Activated naive CD4-positive, alpha-beta T cell treated with anti-CD3 and anti-CD28 coated beads, Interleukin-2, amount 50 U/mL, for 24 hours (primary cell): ENCODE data around the gene CDH12.
"Not testable (repeated sequence)": the region's sequence is repeated elsewhere in the genome, so short reads cannot be mapped to it uniquely, and the experiment has no call there.

Source experiments
- H3K27ac Mint-ChIP-seq: one replicate; pipeline ENCODE4 v1.8.0; 2021; ENCODE audit warnings: mild to moderate bottlenecking, mixed read lengths
- H3K27me3 Mint-ChIP-seq: one replicate; pipeline ENCODE4 v1.8.0; 2021; ENCODE audit warnings: mixed read lengths
- H3K36me3 Mint-ChIP-seq: one replicate; pipeline ENCODE4 v1.8.0; 2021; ENCODE audit warnings: mixed read lengths
- H3K4me1 Mint-ChIP-seq: one replicate; pipeline ENCODE4 v1.8.0; 2021; ENCODE audit warnings: mixed read lengths
- H3K4me3 Mint-ChIP-seq: one replicate; pipeline ENCODE4 v1.8.0; 2021; ENCODE audit warnings: mild to moderate bottlenecking, mixed read lengths
- H3K9me3 Mint-ChIP-seq: one replicate; pipeline ENCODE4 v1.8.0; 2021; ENCODE audit warnings: mixed read lengths

The CDH12 gene

DNA sequence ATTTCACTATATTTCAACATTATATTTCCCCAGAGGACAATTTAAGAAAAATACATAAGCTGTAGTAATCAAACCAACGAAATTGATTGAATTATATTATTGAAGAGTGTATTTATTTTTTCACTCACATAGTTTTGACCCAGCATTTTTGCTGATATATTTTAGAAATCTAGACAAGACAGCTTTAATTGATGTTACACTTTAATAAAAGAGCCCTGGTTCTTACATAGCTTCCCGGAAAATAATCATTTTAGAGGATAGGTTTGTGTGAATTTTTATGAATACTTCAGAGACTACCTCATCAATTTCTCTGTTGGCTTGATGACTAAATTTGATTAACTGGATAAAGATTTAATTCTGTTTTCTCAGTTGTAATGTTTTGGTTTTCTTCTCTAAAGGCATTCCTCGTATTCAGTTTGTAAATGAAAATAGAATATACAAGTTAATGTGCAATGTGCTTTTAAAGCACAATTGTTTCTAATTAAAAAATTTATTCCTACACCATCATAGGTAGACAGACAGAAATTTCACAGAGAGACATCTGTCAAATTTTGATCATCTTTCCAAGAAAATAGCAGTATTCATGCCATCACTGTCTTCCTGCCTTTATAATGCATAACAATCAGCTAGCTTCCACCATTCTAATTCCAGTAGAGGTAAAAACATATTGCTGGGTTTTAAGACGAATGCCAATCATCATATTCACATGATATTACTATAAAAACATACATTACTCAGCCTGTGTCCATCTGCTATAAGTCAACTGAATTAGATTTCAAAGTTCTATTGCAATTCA lies 441.4 kb downstream of the CDH12 start:
- no peaks in the 10 kb centered on the region for H3K27me3 Mint-ChIP-seq
- no peaks in the 10 kb centered on the region for H3K9me3 Mint-ChIP-seq
- H3K36me3 Mint-ChIP-seq, result no peaks in the 10 kb centered on the region
- H3K4me3 Mint-ChIP-seq, result no peak overlapping the region
- H3K4me1 Mint-ChIP-seq, result no peaks in the 10 kb centered on the region
- no peak overlapping the region for H3K27ac Mint-ChIP-seq

DNA sequence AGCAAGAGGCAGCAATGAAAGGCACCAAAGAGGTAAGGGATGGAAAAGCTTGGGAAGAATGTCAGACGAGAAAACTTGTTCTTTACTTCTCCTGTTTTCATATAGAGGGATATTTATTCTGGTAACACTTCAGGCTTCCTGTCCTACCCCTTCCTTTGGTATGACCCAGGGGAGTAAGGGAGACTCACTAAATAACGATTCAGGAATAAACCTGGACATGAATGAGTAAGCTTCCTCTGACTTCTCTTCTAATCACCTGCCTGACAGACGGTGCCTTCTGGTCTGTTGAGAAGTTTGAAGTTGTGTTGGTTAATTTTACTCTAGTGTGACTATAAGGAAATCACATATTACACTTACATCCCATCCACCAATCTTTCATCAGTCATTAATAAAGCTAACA lies 461.2 kb downstream of the CDH12 start:
- H3K27ac Mint-ChIP-seq, result no peak overlapping the region
- no peaks in the 10 kb centered on the region for H3K9me3 Mint-ChIP-seq
- no peaks in the 10 kb centered on the region for H3K36me3 Mint-ChIP-seq
- no peaks in the 10 kb centered on the region for H3K4me1 Mint-ChIP-seq
- H3K4me3 Mint-ChIP-seq, result no peak overlapping the region
- H3K27me3 Mint-ChIP-seq, result no peaks in the 10 kb centered on the region

DNA sequence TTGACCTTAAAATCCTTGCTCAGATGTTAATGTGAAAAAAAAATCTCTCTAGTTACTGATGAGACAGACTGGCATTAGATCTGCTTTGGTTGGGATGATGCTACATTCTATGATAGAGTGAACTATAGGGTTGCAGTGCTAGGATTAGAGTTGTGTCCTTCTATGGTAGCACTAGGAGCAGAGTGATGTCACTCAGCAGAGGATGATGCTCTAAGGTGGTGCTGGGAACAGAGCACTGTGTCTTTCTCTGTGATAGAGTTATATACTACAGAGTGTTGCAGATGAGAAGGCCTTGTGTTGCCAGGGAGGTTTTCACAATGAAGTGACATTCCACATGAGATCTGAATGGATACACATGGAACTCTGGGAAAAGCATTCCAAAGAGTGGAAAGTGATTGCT lies 462.3 kb downstream of the CDH12 start:
- peaks cover 5% of the 10 kb centered on the region for H3K9me3 Mint-ChIP-seq
- H3K4me1 Mint-ChIP-seq, result no peaks in the 10 kb centered on the region
- no peak overlapping the region for H3K27ac Mint-ChIP-seq
- H3K36me3 Mint-ChIP-seq, result no peaks in the 10 kb centered on the region
- H3K4me3 Mint-ChIP-seq, result no peak overlapping the region
- H3K27me3 Mint-ChIP-seq, result no peaks in the 10 kb centered on the region

DNA sequence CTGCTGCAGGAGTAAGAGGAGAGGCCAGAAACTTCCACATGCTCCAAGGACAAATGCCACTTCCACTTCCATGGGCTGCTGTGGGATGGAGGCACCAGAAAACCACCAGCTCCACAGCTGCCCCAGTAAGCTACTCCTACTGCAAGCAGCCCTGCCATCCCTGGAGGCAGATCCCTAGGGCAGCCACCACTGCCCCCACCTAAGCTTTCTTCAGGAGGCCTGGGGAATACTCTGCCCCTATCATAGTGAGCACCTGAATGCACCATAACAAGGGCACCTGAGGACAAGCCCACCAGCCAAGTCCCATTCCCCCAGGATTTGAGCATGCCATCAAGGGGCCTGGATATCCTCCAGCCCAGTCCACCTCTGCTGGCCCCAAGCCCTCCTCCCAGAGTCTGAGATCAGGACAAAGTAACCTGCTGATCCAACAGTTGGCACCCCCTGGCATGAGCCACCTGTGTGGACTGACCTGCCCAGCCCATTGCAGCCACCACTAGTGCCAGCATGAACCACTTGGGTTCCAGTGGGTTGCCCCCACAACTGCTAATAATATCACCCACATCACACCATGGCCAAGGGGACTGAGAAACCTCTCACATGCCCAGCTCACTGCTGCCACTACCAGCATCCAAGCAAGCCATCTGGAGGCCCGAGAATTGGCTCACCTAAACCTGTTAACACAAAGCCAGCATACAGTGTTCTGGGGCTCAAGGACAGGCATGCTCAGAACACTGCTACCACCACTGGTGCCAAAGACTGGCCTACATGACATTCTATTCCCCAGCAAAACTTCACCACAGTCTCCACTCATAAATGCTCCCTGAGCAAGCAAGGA lies 480.1 kb downstream of the CDH12 start:
- Mint-ChIP-seq H3K36me3 (peaks cover 2% of the 10 kb centered on the region), H3K27me3 (no peaks in the 10 kb centered on the region), H3K27ac (no peak overlapping the region), H3K4me3 (no peak overlapping the region), H3K9me3 (peaks cover 21% of the 10 kb centered on the region), H3K4me1 (no peaks in the 10 kb centered on the region)

DNA sequence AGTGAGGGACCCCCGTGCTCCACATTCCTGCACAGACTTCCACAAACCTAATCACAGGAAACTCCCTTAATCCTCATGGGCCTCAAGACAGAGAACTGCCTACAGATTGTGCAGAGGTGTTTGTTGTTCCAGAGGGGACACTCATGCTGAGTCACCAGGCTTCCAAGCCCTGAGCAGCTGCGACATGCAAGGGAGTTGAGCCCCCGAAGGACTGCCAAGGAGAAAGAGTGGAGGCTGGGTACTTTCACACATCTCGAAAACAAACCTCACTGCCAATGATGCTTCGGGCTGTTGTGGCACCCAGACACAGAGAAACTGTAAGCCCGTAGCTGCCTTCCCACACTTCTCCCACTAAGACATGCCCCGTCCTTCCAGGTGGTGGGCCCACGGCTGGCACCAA lies 480.8 kb downstream of the CDH12 start:
- no peak overlapping the region for H3K4me3 Mint-ChIP-seq
- H3K27me3 Mint-ChIP-seq, result no peaks in the 10 kb centered on the region
- H3K9me3 Mint-ChIP-seq, result peaks cover 21% of the 10 kb centered on the region
- H3K27ac Mint-ChIP-seq, result no peak overlapping the region
- peaks cover 2% of the 10 kb centered on the region for H3K36me3 Mint-ChIP-seq
- H3K4me1 Mint-ChIP-seq, result no peaks in the 10 kb centered on the region

DNA sequence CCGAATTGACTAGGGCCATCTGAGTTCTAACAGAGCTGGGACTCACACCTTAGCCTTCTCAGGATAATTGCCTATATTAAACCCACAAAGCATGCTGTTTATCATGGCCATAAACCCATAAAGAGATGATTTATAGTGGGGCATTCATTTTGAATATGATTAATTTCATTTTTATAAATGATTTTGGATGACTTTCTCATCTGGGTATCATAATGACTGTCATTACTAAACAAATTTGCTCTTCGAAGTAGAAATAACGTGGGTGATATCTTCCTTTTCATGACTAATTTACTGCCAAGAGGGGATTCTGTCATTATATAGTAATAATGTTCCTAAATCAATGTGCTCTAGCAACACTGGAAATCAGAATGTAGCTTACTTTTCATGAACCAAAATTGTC lies 498.2 kb downstream of the CDH12 start:
- H3K27me3 Mint-ChIP-seq, result no peaks in the 10 kb centered on the region
- no peaks in the 10 kb centered on the region for H3K36me3 Mint-ChIP-seq
- H3K4me3 Mint-ChIP-seq, result no peak overlapping the region
- peaks cover 5% of the 10 kb centered on the region for H3K9me3 Mint-ChIP-seq
- H3K4me1 Mint-ChIP-seq, result no peaks in the 10 kb centered on the region
- no peak overlapping the region for H3K27ac Mint-ChIP-seq

DNA sequence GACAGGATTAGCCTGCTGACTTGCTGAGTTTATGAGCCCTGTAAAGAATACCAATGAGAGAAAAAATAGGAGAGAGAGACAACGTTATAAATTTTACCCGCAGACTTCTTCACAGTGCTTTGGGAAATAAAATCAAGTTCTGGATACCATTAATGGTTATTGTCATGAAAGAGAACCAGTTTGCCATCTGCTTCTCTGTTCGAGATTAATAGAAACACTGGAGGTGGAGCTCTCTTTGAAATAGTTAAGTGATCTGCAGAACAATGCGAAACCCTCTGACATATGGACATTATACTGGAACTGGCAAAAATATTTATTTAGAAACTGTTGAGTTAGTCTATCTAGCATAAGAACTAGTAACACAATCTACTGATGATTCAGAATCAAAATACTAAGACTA lies 500.7 kb downstream of the CDH12 start:
- no peak overlapping the region for H3K27ac Mint-ChIP-seq
- no peaks in the 10 kb centered on the region for H3K36me3 Mint-ChIP-seq
- H3K27me3 Mint-ChIP-seq, result no peaks in the 10 kb centered on the region
- no peak overlapping the region for H3K4me3 Mint-ChIP-seq
- no peaks in the 10 kb centered on the region for H3K4me1 Mint-ChIP-seq
- peaks cover 5% of the 10 kb centered on the region for H3K9me3 Mint-ChIP-seq

DNA sequence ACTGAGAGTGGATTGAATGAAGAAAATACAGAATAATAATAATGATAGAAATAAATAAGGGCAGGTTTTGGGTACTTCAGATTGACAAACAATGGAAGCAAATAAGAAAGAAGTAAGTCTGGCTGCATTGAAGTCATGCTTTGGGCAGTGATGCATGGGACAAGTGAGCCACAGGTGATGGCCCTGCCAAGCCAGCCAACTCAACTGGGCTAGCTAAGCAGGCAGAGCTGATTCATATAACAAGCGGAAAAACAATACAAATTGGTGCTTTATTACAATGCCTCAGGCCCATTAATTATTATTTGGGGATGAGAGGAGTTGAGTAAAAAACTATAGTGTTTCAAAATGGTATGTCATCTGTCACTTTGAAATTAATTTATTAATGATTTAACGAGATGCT lies 502.0 kb downstream of the CDH12 start:
- no peaks in the 10 kb centered on the region for H3K27me3 Mint-ChIP-seq
- H3K9me3 Mint-ChIP-seq, result peaks cover 7% of the 10 kb centered on the region
- H3K4me3 Mint-ChIP-seq, result no peak overlapping the region
- H3K27ac Mint-ChIP-seq, result no peak overlapping the region
- H3K36me3 Mint-ChIP-seq, result no peaks in the 10 kb centered on the region
- no peaks in the 10 kb centered on the region for H3K4me1 Mint-ChIP-seq

DNA sequence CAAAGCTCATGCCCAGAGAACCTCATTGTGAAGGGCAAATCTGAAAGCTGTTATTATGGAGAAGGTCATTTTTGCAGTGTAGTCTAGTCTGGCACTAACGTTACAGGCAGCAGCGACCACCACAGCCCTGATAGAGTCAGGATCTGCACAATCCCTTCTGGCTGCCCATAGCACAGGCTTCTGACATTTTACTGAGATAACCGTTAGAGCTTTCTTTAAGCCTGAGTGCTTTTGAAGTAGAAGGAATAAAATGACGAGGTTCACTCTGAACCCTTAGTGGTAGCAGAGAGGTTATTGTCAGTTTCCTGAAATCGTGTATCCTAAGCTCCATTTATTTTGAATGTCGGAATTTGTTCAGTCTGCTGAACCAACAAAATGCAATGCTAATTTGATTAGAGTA lies 505.1 kb downstream of the CDH12 start:
- Mint-ChIP-seq H3K27me3 (no peaks in the 10 kb centered on the region), H3K27ac (no peak overlapping the region), H3K36me3 (no peaks in the 10 kb centered on the region), H3K9me3 (peaks cover 8% of the 10 kb centered on the region), H3K4me1 (no peaks in the 10 kb centered on the region), H3K4me3 (no peak overlapping the region)

DNA sequence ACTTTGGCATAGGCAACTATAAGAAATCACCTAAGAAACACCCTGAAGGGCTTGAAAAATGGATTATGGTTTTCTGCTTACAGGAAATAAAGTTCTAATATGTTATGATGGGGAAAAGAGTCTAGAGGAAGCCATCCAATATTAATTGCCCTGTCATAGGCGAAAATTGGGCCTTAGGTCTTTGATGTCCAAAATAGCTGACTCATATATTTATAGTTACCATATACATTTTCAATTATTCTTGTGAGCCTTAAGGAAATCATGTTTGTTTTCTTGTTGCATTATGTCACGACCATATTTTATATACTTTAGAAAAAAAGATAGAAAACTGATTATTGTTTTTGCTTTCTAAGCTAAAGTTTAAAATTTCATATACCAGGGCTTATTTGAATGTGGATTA lies 509.1 kb downstream of the CDH12 start:
- no peak overlapping the region for H3K27ac Mint-ChIP-seq
- H3K36me3 Mint-ChIP-seq, result no peaks in the 10 kb centered on the region
- no peaks in the 10 kb centered on the region for H3K4me1 Mint-ChIP-seq
- H3K4me3 Mint-ChIP-seq, result no peak overlapping the region
- H3K9me3 Mint-ChIP-seq, result peaks cover 8% of the 10 kb centered on the region
- no peaks in the 10 kb centered on the region for H3K27me3 Mint-ChIP-seq

DNA sequence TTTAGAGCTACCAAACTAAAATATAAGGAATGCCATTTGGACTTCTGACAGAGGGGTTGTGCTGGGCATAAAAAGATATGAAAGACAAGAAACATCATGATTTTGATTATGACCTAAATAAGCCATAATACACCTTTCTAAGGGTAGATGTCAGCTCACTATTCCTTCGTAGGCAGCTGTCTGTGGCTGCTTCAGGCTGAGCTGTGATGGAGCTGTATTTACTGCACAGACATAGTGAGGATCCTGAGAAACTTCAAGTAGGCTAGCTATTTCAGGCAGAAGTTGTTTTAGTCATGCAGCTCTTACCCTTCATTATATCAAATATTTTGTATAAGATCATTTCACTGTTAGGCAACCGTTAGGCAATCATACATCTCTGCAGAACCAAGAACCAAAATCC lies 511.7 kb downstream of the CDH12 start:
- no peaks in the 10 kb centered on the region for H3K27me3 Mint-ChIP-seq
- H3K4me3 Mint-ChIP-seq, result no peak overlapping the region
- no peaks in the 10 kb centered on the region for H3K4me1 Mint-ChIP-seq
- H3K27ac Mint-ChIP-seq, result no peak overlapping the region
- peaks cover 3% of the 10 kb centered on the region for H3K9me3 Mint-ChIP-seq
- H3K36me3 Mint-ChIP-seq, result no peaks in the 10 kb centered on the region

DNA sequence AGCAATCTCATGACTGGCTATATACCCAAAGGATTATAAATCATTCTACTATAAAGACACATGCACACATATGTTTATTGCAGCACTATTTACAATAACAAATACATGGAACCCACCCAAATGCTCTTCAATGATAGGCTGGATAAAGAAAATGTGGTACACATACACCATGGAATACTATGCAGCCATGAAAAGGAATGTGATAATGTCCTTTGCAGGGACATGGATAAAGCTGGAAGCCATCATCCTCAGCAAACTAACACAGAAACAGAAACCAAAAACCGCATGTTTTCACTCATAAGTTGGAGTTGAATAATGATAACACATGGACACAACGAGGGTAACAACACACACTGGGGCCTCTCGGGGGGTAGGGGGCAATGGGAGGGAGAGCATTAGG lies 520.2 kb downstream of the CDH12 start:
- not testable (repeated sequence) for H3K27me3 Mint-ChIP-seq

DNA sequence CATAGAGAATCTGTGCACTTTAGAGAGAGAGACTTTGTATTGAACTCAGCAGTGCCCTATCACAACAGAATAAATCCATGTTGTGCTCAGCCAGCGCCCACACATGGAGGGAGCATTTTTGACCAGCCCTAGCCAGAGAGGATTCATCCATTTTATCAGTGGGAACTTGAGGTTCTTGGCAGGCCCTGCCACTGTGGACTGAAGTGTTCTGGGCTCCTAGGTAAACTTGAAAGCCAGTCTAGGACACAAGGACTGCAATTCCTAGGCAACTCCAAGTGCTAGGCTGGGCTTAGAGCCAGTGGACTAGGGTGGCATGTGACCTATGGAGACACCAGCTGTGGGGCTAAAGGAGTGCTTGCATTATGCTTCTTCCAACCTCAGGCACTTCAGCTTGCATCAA lies 523.5 kb downstream of the CDH12 start:
- H3K4me3 Mint-ChIP-seq, result no peak overlapping the region
- H3K9me3 Mint-ChIP-seq, result peaks cover 15% of the 10 kb centered on the region
- no peak overlapping the region for H3K27ac Mint-ChIP-seq
- no peaks in the 10 kb centered on the region for H3K27me3 Mint-ChIP-seq
- no peaks in the 10 kb centered on the region for H3K36me3 Mint-ChIP-seq
- H3K4me1 Mint-ChIP-seq, result no peaks in the 10 kb centered on the region

More for the DNA sequence above, 520.2 kb downstream of the CDH12 start:
- H3K36me3 Mint-ChIP-seq, H3K4me3 Mint-ChIP-seq, H3K27ac Mint-ChIP-seq, H3K4me1 Mint-ChIP-seq: not testable (repeated sequence)
- H3K9me3 Mint-ChIP-seq, result peaks cover 25% of the 10 kb centered on the region

DNA sequence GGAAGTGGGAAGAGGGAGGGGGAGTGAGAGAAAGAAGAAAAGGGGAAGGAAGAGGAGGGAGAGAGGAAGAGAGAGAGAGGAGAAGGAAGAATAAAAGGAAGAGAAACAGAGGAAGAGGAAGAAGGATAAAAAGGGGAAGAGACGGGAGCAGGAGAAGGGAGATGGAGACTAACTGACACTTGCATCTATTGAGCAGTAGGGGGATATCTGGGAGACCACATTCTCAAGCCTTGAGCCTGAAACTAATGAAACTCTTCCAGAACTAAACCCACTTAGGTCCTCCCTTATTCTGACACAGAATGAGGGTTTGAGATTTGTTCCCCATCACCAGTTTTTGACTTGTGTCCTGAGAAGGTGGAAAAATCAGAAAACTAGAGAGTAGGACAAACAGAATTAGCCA lies 533.3 kb downstream of the CDH12 start:
- no peak overlapping the region for H3K27ac Mint-ChIP-seq
- H3K4me1 Mint-ChIP-seq, result no peaks in the 10 kb centered on the region
- H3K27me3 Mint-ChIP-seq, result no peaks in the 10 kb centered on the region
- H3K36me3 Mint-ChIP-seq, result peaks cover 2% of the 10 kb centered on the region
- H3K9me3 Mint-ChIP-seq, result peaks cover 15% of the 10 kb centered on the region
- H3K4me3 Mint-ChIP-seq, result no peak overlapping the region

DNA sequence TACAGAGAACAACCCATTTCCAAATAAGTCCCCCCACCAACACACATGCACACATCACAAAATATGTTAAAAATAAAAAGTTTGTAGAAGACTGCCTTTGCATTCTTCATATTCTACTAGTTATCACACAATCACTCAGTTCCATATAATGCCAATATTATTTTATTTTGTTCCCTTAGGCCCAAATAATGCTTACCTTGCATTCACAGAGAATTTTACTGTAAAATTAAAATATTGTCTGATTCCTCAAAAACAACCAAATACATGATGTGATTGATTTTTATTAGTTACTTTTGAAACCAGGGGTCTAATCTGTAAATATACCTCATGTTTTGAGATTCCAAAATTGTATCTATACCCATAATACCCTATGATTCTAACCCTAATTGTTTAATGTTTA lies 536.9 kb downstream of the CDH12 start:
- peaks cover 24% of the 10 kb centered on the region for H3K9me3 Mint-ChIP-seq
- H3K36me3 Mint-ChIP-seq, result peaks cover 2% of the 10 kb centered on the region
- H3K27ac Mint-ChIP-seq, result no peak overlapping the region
- no peak overlapping the region for H3K4me3 Mint-ChIP-seq
- no peaks in the 10 kb centered on the region for H3K27me3 Mint-ChIP-seq
- no peaks in the 10 kb centered on the region for H3K4me1 Mint-ChIP-seq

DNA sequence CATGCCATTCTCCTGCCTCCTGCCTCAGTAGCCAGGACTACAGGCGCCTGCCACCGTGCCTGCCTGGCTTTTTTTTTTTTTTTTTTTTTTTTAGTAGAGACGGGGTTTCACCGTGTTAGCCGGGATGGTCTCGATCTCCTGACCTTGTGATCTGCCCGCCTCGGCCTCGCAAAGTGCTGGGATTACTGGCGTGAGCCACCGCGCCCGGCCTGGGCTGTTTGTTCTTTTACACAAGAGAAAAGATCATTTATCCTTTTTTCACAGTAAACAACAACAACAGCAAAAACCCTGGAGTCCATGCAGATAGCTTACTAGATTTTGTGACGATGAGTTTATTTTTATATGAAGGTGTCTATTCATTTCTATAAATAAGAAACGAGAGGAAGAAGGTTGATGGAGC lies 538.1 kb downstream of the CDH12 start:
- not testable (repeated sequence) for H3K27ac Mint-ChIP-seq, H3K27me3 Mint-ChIP-seq, H3K4me3 Mint-ChIP-seq, H3K4me1 Mint-ChIP-seq, H3K36me3 Mint-ChIP-seq
- H3K9me3 Mint-ChIP-seq, result peaks cover 20% of the 10 kb centered on the region
